LHCN-M2 (cell line): ENCODE results near the gene RRAGB. TPM values are rescaled to one million over a fixed set of nuclear protein-coding genes. Genes with fewer than 3 reads are reported as not detected.
"Not testable (repeated sequence)": the region's sequence is repeated elsewhere in the genome, so short reads cannot be mapped to it uniquely, and the experiment has no call there.

ENCODE experiments used
- DNase-seq: peaks from one replicate; pipeline ENCODE4 v3.0.0-alpha.2; 2012; ENCODE audit warnings: low read depth
- total RNA-seq: library from RNA; depleted of rRNA; stranded (reverse); fragments of >200 nt; gene quantifications from 2 replicates; pipeline ENCODE4 v1.2.3, GENCODE V29; 2014; rRNA removed

The RRAGB gene
- total RNA-seq, 1 experiment from 2014 or later: 12.4 TPM

- DNase-seq: peak; percentile 43
These were observed 49.6 kb downstream of the RRAGB start for GRCh38 chrX:55767100-55767499.

- DNase-seq: not testable (repeated sequence)
These were observed 56.9 kb downstream of the RRAGB start for GRCh38 chrX:55774419-55774818.

GRCh38 chrX:55777596-55777995 is 60.0 kb downstream of the RRAGB start:
- no peak for DNase-seq

GRCh38 chrX:55778322-55778721 is 60.8 kb downstream of the RRAGB start:
- no peak for DNase-seq

GRCh38 chrX:55783723-55784122 is 66.2 kb downstream of the RRAGB start:
- peak; percentile 23 for DNase-seq

- no peak for DNase-seq
These were observed 69.5 kb downstream of the RRAGB start for GRCh38 chrX:55787063-55787462.

- DNase-seq: no peak
These were observed 70.2 kb downstream of the RRAGB start for GRCh38 chrX:55787727-55788126.

- no peak for DNase-seq
These were observed 76.9 kb downstream of the RRAGB start for GRCh38 chrX:55794405-55794804.

- DNase-seq: no peak
These were observed 78.9 kb downstream of the RRAGB start for GRCh38 chrX:55796496-55796895.

GRCh38 chrX:55801811-55802210 is 84.3 kb downstream of the RRAGB start:
- no peak for DNase-seq

Other genes starting within 250 kb of the RRAGB start
- 0.77 and 1.0 TPM in 2 replicates for gene USP51, start 227.9 kb upstream of the RRAGB start, total RNA-seq
- gene FOXR2, start 94.3 kb upstream of the RRAGB start, total RNA-seq: not detected in 2 replicates